ENCODE data around the gene MYBPH.

- TF ChIP-seq RARB (CRISPR knock-in tag; IDR thresholded peaks at IDR 0.05) (no peak), ARNTL (CRISPR knock-in tag; IDR thresholded peaks at IDR 0.05; ENCODE audit: borderline replicate concordance, low read depth) (no peak), ZNF8 (CRISPR knock-in tag; IDR thresholded peaks at IDR 0.05) (no peak), ESRRG (CRISPR knock-in tag; IDR thresholded peaks at IDR 0.05) (no peak), TCF4 (CRISPR knock-in tag; IDR thresholded peaks at IDR 0.05; ENCODE audit: borderline replicate concordance) (no peak), PATZ1 (CRISPR knock-in tag; IDR thresholded peaks at IDR 0.05; ENCODE audit: borderline replicate concordance) (no peak), ZFP30 (CRISPR knock-in tag; IDR thresholded peaks at IDR 0.05) (no peak), PPARA (CRISPR knock-in tag; IDR thresholded peaks at IDR 0.05; ENCODE audit: borderline replicate concordance) (no peak), TOX (CRISPR knock-in tag; IDR thresholded peaks at IDR 0.05; ENCODE audit: borderline replicate concordance) (no peak)
- TF ChIP-seq, protein P1, sequence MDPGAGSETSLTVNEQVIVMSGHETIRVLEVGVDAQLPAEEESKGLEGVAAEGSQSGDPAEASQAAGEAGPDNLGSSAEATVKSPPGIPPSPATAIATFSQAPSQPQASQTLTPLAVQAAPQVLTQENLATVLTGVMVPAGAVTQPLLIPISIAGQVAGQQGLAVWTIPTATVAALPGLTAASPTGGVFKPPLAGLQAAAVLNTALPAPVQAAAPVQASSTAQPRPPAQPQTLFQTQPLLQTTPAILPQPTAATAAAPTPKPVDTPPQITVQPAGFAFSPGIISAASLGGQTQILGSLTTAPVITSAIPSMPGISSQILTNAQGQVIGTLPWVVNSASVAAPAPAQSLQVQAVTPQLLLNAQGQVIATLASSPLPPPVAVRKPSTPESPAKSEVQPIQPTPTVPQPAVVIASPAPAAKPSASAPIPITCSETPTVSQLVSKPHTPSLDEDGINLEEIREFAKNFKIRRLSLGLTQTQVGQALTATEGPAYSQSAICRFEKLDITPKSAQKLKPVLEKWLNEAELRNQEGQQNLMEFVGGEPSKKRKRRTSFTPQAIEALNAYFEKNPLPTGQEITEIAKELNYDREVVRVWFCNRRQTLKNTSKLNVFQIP (CRISPR knock-in tag; IDR thresholded peaks at IDR 0.05; ENCODE audit: borderline replicate concordance, low read depth) = no peak
Measured at GRCh38 chr1:203204756-203205155, 29.1 kb upstream of the MYBPH start.
